Measurements from ENCODE around the gene AQP10.
"Not testable (repeated sequence)": the region's sequence is repeated elsewhere in the genome, so short reads cannot be mapped to it uniquely, and the experiment has no call there.

DNA sequence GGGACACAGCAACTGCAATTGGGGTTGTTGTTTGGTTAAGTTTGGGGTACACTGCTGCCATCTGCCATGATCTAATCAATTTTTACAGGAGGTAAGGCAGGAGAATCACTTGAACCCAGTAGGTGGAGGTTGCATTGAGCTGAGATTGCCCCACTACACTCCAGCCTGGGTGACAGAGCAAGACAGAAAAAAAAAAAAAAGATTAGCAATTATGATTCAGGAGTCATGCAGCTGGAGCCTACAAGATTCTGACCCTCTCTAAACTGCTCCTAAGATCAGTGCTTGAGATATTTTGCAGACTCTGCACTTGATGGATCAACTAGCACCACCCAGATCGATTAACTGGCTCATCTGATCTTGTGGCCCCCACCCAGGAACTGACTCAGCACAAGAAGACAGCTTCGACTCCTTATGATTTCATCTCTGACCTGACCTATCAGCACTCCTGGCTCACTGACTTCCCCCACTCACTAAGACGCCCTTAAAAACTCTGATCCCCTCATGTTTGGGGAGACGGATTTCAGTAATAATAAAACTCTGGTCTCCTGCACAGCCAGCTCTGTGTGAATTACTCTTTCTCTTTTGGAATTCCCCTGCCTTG lies 13.1 kb upstream of the AQP10 start:
- TF ChIP-seq, protein P1, sequence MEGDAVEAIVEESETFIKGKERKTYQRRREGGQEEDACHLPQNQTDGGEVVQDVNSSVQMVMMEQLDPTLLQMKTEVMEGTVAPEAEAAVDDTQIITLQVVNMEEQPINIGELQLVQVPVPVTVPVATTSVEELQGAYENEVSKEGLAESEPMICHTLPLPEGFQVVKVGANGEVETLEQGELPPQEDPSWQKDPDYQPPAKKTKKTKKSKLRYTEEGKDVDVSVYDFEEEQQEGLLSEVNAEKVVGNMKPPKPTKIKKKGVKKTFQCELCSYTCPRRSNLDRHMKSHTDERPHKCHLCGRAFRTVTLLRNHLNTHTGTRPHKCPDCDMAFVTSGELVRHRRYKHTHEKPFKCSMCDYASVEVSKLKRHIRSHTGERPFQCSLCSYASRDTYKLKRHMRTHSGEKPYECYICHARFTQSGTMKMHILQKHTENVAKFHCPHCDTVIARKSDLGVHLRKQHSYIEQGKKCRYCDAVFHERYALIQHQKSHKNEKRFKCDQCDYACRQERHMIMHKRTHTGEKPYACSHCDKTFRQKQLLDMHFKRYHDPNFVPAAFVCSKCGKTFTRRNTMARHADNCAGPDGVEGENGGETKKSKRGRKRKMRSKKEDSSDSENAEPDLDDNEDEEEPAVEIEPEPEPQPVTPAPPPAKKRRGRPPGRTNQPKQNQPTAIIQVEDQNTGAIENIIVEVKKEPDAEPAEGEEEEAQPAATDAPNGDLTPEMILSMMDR (IDR thresholded peaks at IDR 0.05) = not testable (repeated sequence)
- TF ChIP-seq POLR2A (IDR thresholded peaks at IDR 0.05) = not testable (repeated sequence)

All from lower leg skin (tissue), 3 donors.